ENCODE measurements around the gene NPR2. TPM values are rescaled to one million over a fixed set of nuclear protein-coding genes. Genes with fewer than 3 reads are reported as not detected.

Gene NPR2
- total RNA-seq, 1 experiment from 2014 or later: 18.8 TPM

Other genes with a start within 250 kb of the NPR2 start
- 26.6 TPM for gene TESK1, start 186.3 kb upstream of the NPR2 start, total RNA-seq (2021; ENCODE audit: unreplicated experiment)
- 1.6 TPM for gene CD72, start 173.2 kb upstream of the NPR2 start, total RNA-seq (2021; ENCODE audit: unreplicated experiment)
- gene SIT1, start 140.7 kb upstream of the NPR2 start, total RNA-seq (2021; ENCODE audit: unreplicated experiment): not detected
- 30,969 TPM for gene RMRP, start 133.6 kb upstream of the NPR2 start, total RNA-seq (2021; ENCODE audit: unreplicated experiment)
- gene CCDC107, start 133.3 kb upstream of the NPR2 start, total RNA-seq (2021; ENCODE audit: unreplicated experiment): 11.1 TPM
- gene ARHGEF39, start 126.4 kb upstream of the NPR2 start, total RNA-seq (2021; ENCODE audit: unreplicated experiment): 29.8 TPM
- gene CA9, start 117.7 kb upstream of the NPR2 start, total RNA-seq (2021; ENCODE audit: unreplicated experiment): 8.5 TPM
- 278 TPM for gene TPM2, start 101.7 kb upstream of the NPR2 start, total RNA-seq (2021; ENCODE audit: unreplicated experiment)
- gene TLN1, start 59.4 kb upstream of the NPR2 start, total RNA-seq (2021; ENCODE audit: unreplicated experiment): 144 TPM
- 22.3 TPM for gene CREB3, start 58.9 kb upstream of the NPR2 start, total RNA-seq (2021; ENCODE audit: unreplicated experiment)
- gene GBA2, start 42.4 kb upstream of the NPR2 start, total RNA-seq (2021; ENCODE audit: unreplicated experiment): 63.6 TPM
- 32.6 TPM for gene RGP1, start 42.3 kb upstream of the NPR2 start, total RNA-seq (2021; ENCODE audit: unreplicated experiment)
- gene MSMP, start 37.3 kb upstream of the NPR2 start, total RNA-seq (2021; ENCODE audit: unreplicated experiment): 1.2 TPM
- 0.39 TPM for gene SPAG8, start 20.7 kb downstream of the NPR2 start, total RNA-seq (2021; ENCODE audit: unreplicated experiment)
- gene HINT2, start 23.5 kb downstream of the NPR2 start, total RNA-seq (2021; ENCODE audit: unreplicated experiment): 49.0 TPM
- gene FAM221B, start 37.1 kb downstream of the NPR2 start, total RNA-seq (2021; ENCODE audit: unreplicated experiment): not detected
- 7.2 TPM for gene TMEM8B, start 37.6 kb downstream of the NPR2 start, total RNA-seq (2021; ENCODE audit: unreplicated experiment)
- not detected for gene OR13J1, start 78.8 kb downstream of the NPR2 start, total RNA-seq (2021; ENCODE audit: unreplicated experiment)
- gene HRCT1, start 114.6 kb downstream of the NPR2 start, total RNA-seq (2021; ENCODE audit: unreplicated experiment): 0.32 TPM
- gene SPAAR, start 117.9 kb downstream of the NPR2 start, total RNA-seq (2021; ENCODE audit: unreplicated experiment): not detected
- gene OR2S2, start 166.6 kb downstream of the NPR2 start, total RNA-seq (2021; ENCODE audit: unreplicated experiment): not detected
- 3.8 TPM for gene RECK, start 245.3 kb downstream of the NPR2 start, total RNA-seq (2021; ENCODE audit: unreplicated experiment)